ENCODE results near the gene DRAM2. TPM values are rescaled to one million over a fixed set of nuclear protein-coding genes. Genes with fewer than 3 reads are reported as not detected.

The DRAM2 gene
- total RNA-seq, 2 donors from 2014 or later: 22.5 to 25.7 TPM

- H3K9me3 Mint-ChIP-seq: no peaks in the 10 kb centered on the region
- ATAC-seq: no peak
- H3K27me3 Mint-ChIP-seq: no peaks in the 10 kb centered on the region
- H3K36me3 Mint-ChIP-seq: peaks cover 38% of the 10 kb centered on the region
- DNase-seq (ENCODE audit: low spot score): no peak
- H3K4me3 Mint-ChIP-seq: no peak overlapping the region
- H3K4me1 Mint-ChIP-seq (ENCODE audit: low read depth in 2 of 2): peaks cover 29 to 42% of the 10 kb centered on the region in 2 donors
- H3K27ac Mint-ChIP-seq: no peak overlapping the region
Observed at GRCh38 chr1:111157431-111157830, 17.5 kb upstream of the DRAM2 start.

GRCh38 chr1:111154021-111154999 lies 14.4 kb upstream of the DRAM2 start:
- Mint-ChIP-seq H3K4me3 (no peak overlapping the region), H3K36me3 (peaks cover 41% of the 10 kb centered on the region), H3K27ac (peak overlapping the region in 1 of 2 donors; percentile 65), H3K27me3 (no peaks in the 10 kb centered on the region), H3K9me3 (no peaks in the 10 kb centered on the region), H3K4me1 (ENCODE audit: low read depth in 2 of 2) (peaks cover 36 to 48% of the 10 kb centered on the region in 2 donors)
- ATAC-seq (no peak), DNase-seq (ENCODE audit: low spot score) (no peak)

- no peaks in the 10 kb centered on the region for H3K9me3 Mint-ChIP-seq
- peaks cover 52% of the 10 kb centered on the region for H3K36me3 Mint-ChIP-seq
- H3K27me3 Mint-ChIP-seq: no peaks in the 10 kb centered on the region
- DNase-seq (ENCODE audit: low spot score) (no peak), ATAC-seq (no peak)
- H3K4me3 Mint-ChIP-seq: peak overlapping the region; percentile 40
- H3K27ac Mint-ChIP-seq: peak overlapping the region; percentile 68 to 83
- H3K4me1 Mint-ChIP-seq (ENCODE audit: low read depth in 2 of 2): peaks cover 42 to 52% of the 10 kb centered on the region in 2 donors
Observed at GRCh38 chr1:111151838-111152237, 11.9 kb upstream of the DRAM2 start.

- no peaks in the 10 kb centered on the region for H3K27me3 Mint-ChIP-seq
- ATAC-seq (no peak), DNase-seq (ENCODE audit: low spot score) (no peak)
- H3K9me3 Mint-ChIP-seq: no peaks in the 10 kb centered on the region
- H3K4me1 Mint-ChIP-seq (ENCODE audit: low read depth in 2 of 2): peaks cover 37 to 49% of the 10 kb centered on the region in 2 donors
- peaks cover 38% of the 10 kb centered on the region for H3K36me3 Mint-ChIP-seq
- no peak overlapping the region for H3K27ac Mint-ChIP-seq
- no peak overlapping the region for H3K4me3 Mint-ChIP-seq
Observed at GRCh38 chr1:111148376-111148881, 8.5 kb upstream of the DRAM2 start.

GRCh38 chr1:111147948-111148347 lies 8.1 kb upstream of the DRAM2 start:
- ATAC-seq: no peak
- H3K9me3 Mint-ChIP-seq: no peaks in the 10 kb centered on the region
- no peak overlapping the region for H3K27ac Mint-ChIP-seq
- no peak overlapping the region for H3K4me3 Mint-ChIP-seq
- DNase-seq (ENCODE audit: low spot score): no peak
- peaks cover 33% of the 10 kb centered on the region for H3K36me3 Mint-ChIP-seq
- no peaks in the 10 kb centered on the region for H3K27me3 Mint-ChIP-seq
- peaks cover 36 to 48% of the 10 kb centered on the region in 2 donors for H3K4me1 Mint-ChIP-seq (ENCODE audit: low read depth in 2 of 2)

GRCh38 chr1:111145963-111146768 lies 6.3 kb upstream of the DRAM2 start:
- Mint-ChIP-seq H3K4me1 (ENCODE audit: low read depth in 2 of 2) (peaks cover 31 to 50% of the 10 kb centered on the region in 2 donors), H3K4me3 (no peak overlapping the region), H3K27ac (peak overlapping the region; percentile 1 to 74), H3K27me3 (no peaks in the 10 kb centered on the region), H3K36me3 (peaks cover 23% of the 10 kb centered on the region), H3K9me3 (no peaks in the 10 kb centered on the region)
- ATAC-seq (no peak), DNase-seq (ENCODE audit: low spot score) (no peak)

GRCh38 chr1:111145542-111145941 lies 5.6 kb upstream of the DRAM2 start:
- no peaks in the 10 kb centered on the region for H3K27me3 Mint-ChIP-seq
- no peak for DNase-seq (ENCODE audit: low spot score)
- peaks cover 30 to 54% of the 10 kb centered on the region in 2 donors for H3K4me1 Mint-ChIP-seq (ENCODE audit: low read depth in 2 of 2)
- no peaks in the 10 kb centered on the region for H3K9me3 Mint-ChIP-seq
- H3K4me3 Mint-ChIP-seq: no peak overlapping the region
- peaks cover 23% of the 10 kb centered on the region for H3K36me3 Mint-ChIP-seq
- ATAC-seq: no peak
- H3K27ac Mint-ChIP-seq: peak overlapping the region in 1 of 2 donors; percentile 74

GRCh38 chr1:111142356-111142975 lies 2.6 kb upstream of the DRAM2 start:
- H3K9me3 Mint-ChIP-seq: no peaks in the 10 kb centered on the region
- no peak overlapping the region for H3K27ac Mint-ChIP-seq
- no peak for ATAC-seq
- no peak for DNase-seq (ENCODE audit: low spot score)
- H3K27me3 Mint-ChIP-seq: no peaks in the 10 kb centered on the region
- H3K4me1 Mint-ChIP-seq (ENCODE audit: low read depth in 2 of 2): peaks cover 22 to 61% of the 10 kb centered on the region in 2 donors
- H3K4me3 Mint-ChIP-seq: no peak overlapping the region
- peaks cover 9% of the 10 kb centered on the region for H3K36me3 Mint-ChIP-seq

- H3K9me3 Mint-ChIP-seq: no peaks in the 10 kb centered on the region
- H3K4me1 Mint-ChIP-seq (ENCODE audit: low read depth in 2 of 2): peaks cover 21 to 56% of the 10 kb centered on the region in 2 donors
- H3K4me3 Mint-ChIP-seq: peak overlapping the region; percentile 92
- no peaks in the 10 kb centered on the region for H3K27me3 Mint-ChIP-seq
- DNase-seq (ENCODE audit: low spot score) (no peak), ATAC-seq (no peak)
- peak overlapping the region; percentile 11 to 91 for H3K27ac Mint-ChIP-seq
- H3K36me3 Mint-ChIP-seq: peaks cover 9% of the 10 kb centered on the region
Observed at GRCh38 chr1:111141245-111142220, 1.6 kb upstream of the DRAM2 start.

- Mint-ChIP-seq H3K27me3 (no peaks in the 10 kb centered on the region), H3K4me1 (ENCODE audit: low read depth in 2 of 2) (peaks cover 15 to 47% of the 10 kb centered on the region in 2 donors), H3K4me3 (peak overlapping the region; percentile 92), H3K36me3 (peaks cover 11% of the 10 kb centered on the region), H3K9me3 (no peaks in the 10 kb centered on the region), H3K27ac (peak overlapping the region; percentile 79 to 91)
- DNase-seq (ENCODE audit: low spot score): no peak
- no peak for ATAC-seq
Observed at GRCh38 chr1:111140680-111140967, 731 bp upstream of the DRAM2 start.

GRCh38 chr1:111139324-111139955 lies 453 bp downstream of the DRAM2 start:
- H3K27ac Mint-ChIP-seq: peak overlapping the region; percentile 79 to 91

GRCh38 chr1:111133866-111134265 lies 6.0 kb downstream of the DRAM2 start:
- no peak overlapping the region for H3K27ac Mint-ChIP-seq
- H3K9me3 Mint-ChIP-seq: no peaks in the 10 kb centered on the region
- ATAC-seq (no peak), DNase-seq (ENCODE audit: low spot score) (no peak)
- no peaks in the 10 kb centered on the region for H3K27me3 Mint-ChIP-seq
- H3K4me1 Mint-ChIP-seq (ENCODE audit: low read depth in 2 of 2): peaks cover 18% of the 10 kb centered on the region in 2 donors
- H3K4me3 Mint-ChIP-seq: no peak overlapping the region
- H3K36me3 Mint-ChIP-seq: peaks cover 11% of the 10 kb centered on the region

More at GRCh38 chr1:111139324-111139955, 453 bp downstream of the DRAM2 start:
- H3K36me3 Mint-ChIP-seq: peaks cover 15% of the 10 kb centered on the region
- DNase-seq (ENCODE audit: low spot score) (no peak), ATAC-seq (peak; percentile 69 to 75)
- no peaks in the 10 kb centered on the region for H3K9me3 Mint-ChIP-seq
- H3K27me3 Mint-ChIP-seq: no peaks in the 10 kb centered on the region
- peak overlapping the region; percentile 92 for H3K4me3 Mint-ChIP-seq
- H3K4me1 Mint-ChIP-seq (ENCODE audit: low read depth in 2 of 2): peaks cover 17 to 45% of the 10 kb centered on the region in 2 donors
